LNCaP clone FGC (cell line): ENCODE results near the gene LEO1.

Experiments used
- DNase-seq: peaks from one replicate; pipeline ENCODE4 v3.0.0-alpha.2; 2011; ENCODE audit warnings: low read depth
- H3K4me3 ChIP-seq: 2 replicates; pipeline ENCODE4 v1.5.1; 2011; ENCODE audit warnings: mild to moderate bottlenecking, low read depth, low read length, control low read depth
- CTCF ChIP-seq: IDR thresholded peaks from 2 replicates; pipeline ENCODE4 v1.5.1; 2012; ENCODE audit warnings: mild to moderate bottlenecking; ENCODE audit not compliant: control insufficient read depth, insufficient read depth; ENCODE audit errors: extremely low read depth

Gene LEO1

GRCh38 chr15:51971375-51972133 lies at the start of gene LEO1:
Gene LEO1, minus strand, starts transcription at chr15:51971778. Its CDS starts 33 bp downstream, at chr15:51971745.
- peak within 1 kb of the TSS; percentile 97 for H3K4me3 ChIP-seq
- peak; percentile 21; the same call in 1 of the 2 replicates for TF ChIP-seq CTCF
- DNase-seq: peak; percentile 97

GRCh38 chr15:52021128-52021671 lies 49.6 kb upstream of the LEO1 start:
- TF ChIP-seq CTCF: no peak
- peak overlapping the region; percentile 97 for H3K4me3 ChIP-seq
- DNase-seq: peak; percentile 94

- TF ChIP-seq CTCF: no peak
- peak; percentile 75 for DNase-seq
- H3K4me3 ChIP-seq: peak overlapping the region; percentile 97
Measured at GRCh38 chr15:52020221-52021085, 48.9 kb upstream of the LEO1 start.

GRCh38 chr15:52019394-52020220 lies 48.0 kb upstream of the LEO1 start:
- no peak for TF ChIP-seq CTCF
- peak overlapping the region; percentile 97 for H3K4me3 ChIP-seq
- peak; percentile 65 for DNase-seq

GRCh38 chr15:52018693-52019393 lies 47.3 kb upstream of the LEO1 start, which contains the start of gene MAPK6:
Gene MAPK6, plus strand, starts transcription at chr15:52019219. Its CDS starts 27,242 bp downstream, at chr15:52046461.
- TF ChIP-seq CTCF: no peak
- DNase-seq: peak; percentile 65

GRCh38 chr15:52018244-52018643 lies 46.7 kb upstream of the LEO1 start:
- no peak for DNase-seq
- H3K4me3 ChIP-seq: no peak overlapping the region
- no peak for TF ChIP-seq CTCF

More at GRCh38 chr15:52018693-52019393, 47.3 kb upstream of the LEO1 start, which contains the start of gene MAPK6:
- H3K4me3 ChIP-seq: peak within 1 kb of the TSS; percentile 97
